ENCODE results near the gene SERPINF2.

- TF ChIP-seq CTCF (IDR thresholded peaks at IDR 0.05; ENCODE audit: borderline replicate concordance, extremely low read depth, low read length, poor library complexity, severe bottlenecking) (no peak), EZH2 (IDR thresholded peaks at IDR 0.05; ENCODE audit: borderline replicate concordance, low read depth, low read length, severe bottlenecking) (no peak)
Measured at GRCh38 chr17:1725642-1726511, 16.8 kb upstream of the SERPINF2 start.

All from DND-41 (cell line).